Measurements from ENCODE around the gene IKZF3. TPM values are rescaled to one million over a fixed set of nuclear protein-coding genes. Genes with fewer than 3 reads are reported as not detected.

Gene IKZF3
- total RNA-seq, 2 donors from 2014 or later, result 0.37 to 0.51 TPM

GRCh38 chr17:39738983-39739884 lies 124.9 kb downstream of the IKZF3 start:
- H3K27ac ChIP-seq, result peak overlapping the region in 1 of 2 donors; percentile 17
- H3K4me1 ChIP-seq, result peaks cover 0 to 39% of the 10 kb centered on the region in 2 donors
- H3K4me3 ChIP-seq, result peak overlapping the region in 1 of 2 donors; percentile 33
- no peak for TF ChIP-seq CTCF (IDR thresholded peaks at IDR 0.05)
- peaks cover 4 to 5% of the 10 kb centered on the region in 2 donors for H3K27me3 ChIP-seq
- H3K9me3 ChIP-seq, result no peaks in the 10 kb centered on the region
- H3K36me3 ChIP-seq, result no peaks in the 10 kb centered on the region
- no peak for DNase-seq (ENCODE audit: low spot score)

GRCh38 chr17:39738568-39738901 lies 125.6 kb downstream of the IKZF3 start:
- H3K27ac ChIP-seq, result peak overlapping the region in 1 of 2 donors; percentile 17
- peak overlapping the region; percentile 24 to 33 for H3K4me3 ChIP-seq
- H3K27me3 ChIP-seq, result peaks cover 4 to 5% of the 10 kb centered on the region in 2 donors
- no peak for TF ChIP-seq CTCF (IDR thresholded peaks at IDR 0.05)
- H3K9me3 ChIP-seq, result no peaks in the 10 kb centered on the region
- H3K4me1 ChIP-seq, result peaks cover 0 to 39% of the 10 kb centered on the region in 2 donors
- no peaks in the 10 kb centered on the region for H3K36me3 ChIP-seq
- no peak for DNase-seq (ENCODE audit: low spot score)

- H3K4me1 ChIP-seq, result peaks cover 0 to 39% of the 10 kb centered on the region in 2 donors
- peaks cover 4 to 5% of the 10 kb centered on the region in 2 donors for H3K27me3 ChIP-seq
- peak within 1 kb of the TSS; percentile 24 to 33 for H3K4me3 ChIP-seq
- TF ChIP-seq CTCF (IDR thresholded peaks at IDR 0.05), result no peak
- H3K36me3 ChIP-seq, result no peaks in the 10 kb centered on the region
- no peak for DNase-seq (ENCODE audit: low spot score)
- H3K27ac ChIP-seq, result peak within 1 kb of the TSS in 1 of 2 donors; percentile 17
- H3K9me3 ChIP-seq, result no peaks in the 10 kb centered on the region
These were observed 126.1 kb downstream of the IKZF3 start, which contains the start of gene GRB7 for GRCh38 chr17:39737760-39738567. GRB7 (plus strand) TSS chr17:39737938; CDS start chr17:39742302, 4,364 bp downstream.

GRCh38 chr17:39737206-39737759 lies 126.8 kb downstream of the IKZF3 start:
- Histone ChIP-seq H3K27ac (no peak overlapping the region), H3K9me3 (no peaks in the 10 kb centered on the region), H3K36me3 (no peaks in the 10 kb centered on the region), H3K27me3 (peaks cover 4 to 5% of the 10 kb centered on the region in 2 donors), H3K4me3 (peak overlapping the region in 1 of 2 donors; percentile 33), H3K4me1 (peaks cover 0 to 39% of the 10 kb centered on the region in 2 donors)
- TF ChIP-seq CTCF (IDR thresholded peaks at IDR 0.05), result no peak
- no peak for DNase-seq (ENCODE audit: low spot score)

- no peak overlapping the region for H3K27ac ChIP-seq
- no peak for DNase-seq (ENCODE audit: low spot score)
- TF ChIP-seq CTCF (IDR thresholded peaks at IDR 0.05), result no peak
- no peak overlapping the region for H3K4me3 ChIP-seq
- peaks cover 4 to 5% of the 10 kb centered on the region in 2 donors for H3K27me3 ChIP-seq
- peaks cover 0 to 39% of the 10 kb centered on the region in 2 donors for H3K4me1 ChIP-seq
- no peaks in the 10 kb centered on the region for H3K9me3 ChIP-seq
- H3K36me3 ChIP-seq, result no peaks in the 10 kb centered on the region
These were observed 127.6 kb downstream of the IKZF3 start for GRCh38 chr17:39736319-39737165.

All from right atrium auricular region (tissue), 2 donors.